SH-SY5Y (cell line): ENCODE results near the gene CACNG8.

ENCODE experiments used
- GATA2 ChIP-seq: IDR thresholded peaks from 2 replicates; pipeline ENCODE4 v1.6.1; 2011; ENCODE audit warnings: mild to moderate bottlenecking, low read depth, low read length
- GATA3 ChIP-seq: IDR thresholded peaks from 2 replicates; pipeline ENCODE4 v1.6.1; 2011; ENCODE audit warnings: low read depth, mild to moderate bottlenecking, low read length, moderate library complexity

GRCh38 chr19:53991224-53992113, 28.7 kb downstream of the CACNG8 start, which contains the start of gene CACNG6:
- TF ChIP-seq GATA2 (no peak), GATA3 (no peak)
